ENCODE results near the gene CWC27.

Gene CWC27

DNA sequence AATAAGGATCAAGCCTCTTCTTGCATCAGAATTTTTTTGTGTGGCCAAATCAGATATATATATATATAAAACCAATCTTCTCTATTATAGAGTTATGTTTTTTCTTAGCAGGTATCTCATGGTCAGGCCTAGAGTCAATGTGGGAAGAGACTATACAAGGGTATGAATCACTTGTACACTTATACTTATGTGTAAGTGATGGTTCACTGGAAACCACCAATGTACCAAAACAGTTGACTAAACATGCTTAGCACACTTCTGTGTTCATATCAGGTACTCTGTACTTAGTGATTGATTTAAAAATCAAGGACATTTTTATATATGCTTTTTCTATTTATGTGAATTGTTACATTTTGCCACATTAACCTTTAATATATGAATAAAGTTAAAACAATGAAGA is 92.6 kb downstream of the CWC27 start:
- TF ChIP-seq ZFX (IDR thresholded peaks at IDR 0.05; ENCODE audit: borderline replicate concordance) (no peak), CTCF (IDR thresholded peaks at IDR 0.05) (no peak)
- no peak overlapping the region for H3K27ac ChIP-seq

DNA sequence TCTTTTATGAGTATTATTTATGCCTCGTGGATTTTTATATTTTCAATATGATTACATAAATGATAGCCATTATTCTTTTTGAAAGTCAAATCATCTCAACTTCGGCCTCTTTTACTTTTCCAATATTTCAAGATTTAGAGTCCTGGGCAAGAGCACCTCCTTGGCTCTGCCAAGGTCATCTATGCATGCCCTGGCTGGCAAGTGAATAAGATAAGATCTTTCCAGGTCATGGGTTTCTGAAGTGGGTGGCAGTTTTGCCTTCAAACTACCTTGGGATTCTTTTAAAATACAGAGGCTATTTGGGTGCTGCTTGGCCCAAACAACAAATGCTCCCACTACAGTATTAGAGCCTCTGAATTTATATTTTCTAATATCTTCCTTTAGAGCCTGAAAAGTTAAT is 95.4 kb downstream of the CWC27 start:
- no peak overlapping the region for H3K27ac ChIP-seq
- TF ChIP-seq CTCF (IDR thresholded peaks at IDR 0.05) (no peak), ZFX (IDR thresholded peaks at IDR 0.05; ENCODE audit: borderline replicate concordance) (no peak)

DNA sequence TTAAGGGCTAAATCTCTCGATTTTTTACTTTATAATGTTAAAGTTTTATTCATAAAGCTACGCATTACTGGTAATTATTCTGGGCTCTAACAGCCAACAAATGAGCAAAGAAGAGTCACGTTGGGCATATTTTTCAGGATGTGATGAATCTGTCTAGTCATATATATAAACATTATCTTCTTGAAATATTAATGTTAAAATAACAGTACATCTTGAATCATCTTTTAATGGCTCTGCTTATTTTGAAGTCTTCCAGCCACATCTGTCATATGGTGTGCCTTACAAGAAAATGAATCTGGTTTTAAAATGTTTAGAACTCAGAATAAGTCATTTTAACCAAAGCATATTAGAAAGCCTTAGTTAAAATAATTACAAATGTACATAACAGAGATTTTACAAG is 96.9 kb downstream of the CWC27 start:
- H3K27ac ChIP-seq, result no peak overlapping the region
- TF ChIP-seq CTCF (IDR thresholded peaks at IDR 0.05), result no peak
- TF ChIP-seq ZFX (IDR thresholded peaks at IDR 0.05; ENCODE audit: borderline replicate concordance), result no peak

GRCh38 chr5:64869419-64869818 is 100.7 kb downstream of the CWC27 start:
- H3K27ac ChIP-seq, result no peak overlapping the region
- TF ChIP-seq CTCF (IDR thresholded peaks at IDR 0.05) (no peak), ZFX (IDR thresholded peaks at IDR 0.05; ENCODE audit: borderline replicate concordance) (no peak)

DNA sequence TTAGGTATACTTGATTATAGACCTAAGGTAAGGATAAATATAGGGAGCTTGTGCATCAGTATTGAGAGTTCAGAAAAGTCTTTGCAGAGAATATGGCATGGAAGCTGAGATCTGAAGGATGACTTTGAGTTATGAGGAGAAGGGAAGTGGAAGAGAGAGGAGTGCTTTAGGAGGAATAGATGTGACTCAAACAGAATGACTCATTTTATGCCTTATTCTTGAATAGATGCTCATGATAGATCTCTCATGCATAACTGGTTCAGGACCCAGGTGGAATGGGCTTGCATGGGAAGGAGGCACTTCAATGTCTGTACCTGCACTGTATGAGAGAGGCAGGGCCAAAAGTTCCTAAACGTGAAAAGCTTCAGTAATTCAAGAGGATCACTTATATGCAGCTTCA is 103.3 kb downstream of the CWC27 start:
- TF ChIP-seq ZFX (IDR thresholded peaks at IDR 0.05; ENCODE audit: borderline replicate concordance) (no peak), CTCF (IDR thresholded peaks at IDR 0.05) (no peak)
- no peak overlapping the region for H3K27ac ChIP-seq

DNA sequence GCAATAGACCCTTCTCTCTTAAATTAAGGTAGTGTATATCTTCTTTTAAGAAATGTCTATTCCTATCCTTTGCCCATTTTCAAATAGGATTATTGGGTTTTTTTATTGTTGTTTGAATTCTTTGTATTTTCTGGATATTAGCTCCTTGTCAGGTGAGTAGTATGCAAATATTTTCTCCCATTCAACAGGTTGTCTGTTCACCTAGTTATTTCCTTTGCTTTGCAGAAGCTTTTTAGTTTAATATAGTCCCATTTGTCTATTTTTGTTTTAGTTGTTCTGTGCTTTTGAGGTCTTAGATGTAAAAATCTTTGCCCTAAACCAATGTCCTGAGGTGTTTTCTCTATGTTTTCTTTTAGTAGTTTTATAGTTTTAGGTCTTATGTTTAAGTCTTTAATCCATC is 104.7 kb downstream of the CWC27 start:
- no peak overlapping the region for H3K27ac ChIP-seq
- TF ChIP-seq CTCF (IDR thresholded peaks at IDR 0.05), result no peak
- no peak for TF ChIP-seq ZFX (IDR thresholded peaks at IDR 0.05; ENCODE audit: borderline replicate concordance)

DNA sequence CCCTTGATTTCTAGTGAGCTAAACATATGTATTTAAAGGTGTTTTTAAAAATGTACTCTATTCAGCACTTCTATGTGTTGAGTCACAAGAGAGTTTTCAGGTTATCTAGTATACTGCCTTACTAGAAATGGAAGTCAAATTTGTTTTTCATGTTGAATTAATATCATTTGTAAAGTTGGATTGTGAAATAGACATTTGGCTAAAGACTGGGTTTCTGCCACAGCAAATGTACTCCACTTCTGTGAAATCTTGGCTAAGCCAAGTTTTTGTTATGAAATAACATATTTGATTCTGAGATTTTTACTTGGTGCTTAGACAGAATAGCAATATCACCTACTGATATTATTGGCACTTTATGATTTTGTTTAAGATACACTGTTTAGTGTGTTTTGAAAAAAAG is 106.0 kb downstream of the CWC27 start:
- H3K27ac ChIP-seq, result no peak overlapping the region
- TF ChIP-seq CTCF (IDR thresholded peaks at IDR 0.05) (no peak), ZFX (IDR thresholded peaks at IDR 0.05; ENCODE audit: borderline replicate concordance) (no peak)
